Cardiac muscle cell (in vitro differentiated cells and primary cell): ENCODE data around the gene GSTP1. TPM values are rescaled to one million over a fixed set of nuclear protein-coding genes. Genes with fewer than 3 reads are reported as not detected.
"Not testable (repeated sequence)": the region's sequence is repeated elsewhere in the genome, so short reads cannot be mapped to it uniquely, and the experiment has no call there.

Experiments
- DNase-seq, 2 donors: peaks; one replicate each; pipeline versions ENCODE4 v3.0.0 to v3.0.0-alpha.2; 2010 to 2017; ENCODE audit warnings: low read depth in 1 of 2, low spot score in 1 of 2
- H3K27ac ChIP-seq: fragments of 200-600 bp; sonication (generic); 2 replicates; pipeline ENCODE4 v1.5.1; 2016
- H3K27me3 ChIP-seq: fragments of 200-600 bp; sonication (generic); 2 replicates; pipeline ENCODE4 v1.6.0; 2016; ENCODE audit warnings: control low read depth
- H3K36me3 ChIP-seq: fragments of 200-600 bp; sonication (generic); 2 replicates; pipeline ENCODE4 v1.5.1; 2016; ENCODE audit warnings: control low read depth
- H3K4me1 ChIP-seq: fragments of 200-600 bp; sonication (generic); 2 replicates; pipeline ENCODE4 v1.8.1; 2017; ENCODE audit warnings: low read depth, mild to moderate bottlenecking, mixed run types
- H3K4me3 ChIP-seq: fragments of 200-600 bp; sonication (generic); 2 replicates; pipeline ENCODE4 v1.5.1; 2016; ENCODE audit warnings: mild to moderate bottlenecking
- H3K9me3 ChIP-seq: fragments of 200-600 bp; sonication (generic); 2 replicates; pipeline ENCODE4 v1.5.1; 2017; ENCODE audit warnings: low read depth, mild to moderate bottlenecking, control low read depth
- CTCF ChIP-seq: IDR thresholded peaks from 2 replicates; pipeline ENCODE4 v1.5.1; 2012; ENCODE audit warnings: low read depth, mild to moderate bottlenecking, low read length
- polyA plus RNA-seq: library from polyadenylated mRNA; unstranded; fragments of >200 nt; fragmentation: Nextera tagmentation; extraction: Ambion mirVana; gene quantifications from 2 replicates; pipeline ENCODE4 v1.2.1, GENCODE V29; 2016
- total RNA-seq: library from RNA; depleted of rRNA; stranded (reverse); fragments of >200 nt; gene quantifications from 2 replicates; pipeline ENCODE4 v1.2.3, GENCODE V29; 2016

The GSTP1 gene
- total and polyA plus RNA-seq, 2 experiments from 2014 or later: 957 to 1,052 TPM

- H3K4me3 ChIP-seq: no peak overlapping the region
- H3K27me3 ChIP-seq: no peaks in the 10 kb centered on the region
- no peaks in the 10 kb centered on the region for H3K4me1 ChIP-seq
- H3K36me3 ChIP-seq: no peaks in the 10 kb centered on the region
- TF ChIP-seq CTCF: no peak
- H3K9me3 ChIP-seq: no peaks in the 10 kb centered on the region
- H3K27ac ChIP-seq: no peak overlapping the region
- DNase-seq: no peak
These were observed 2.3 kb downstream of the GSTP1 start for GRCh38 chr11:67585911-67586310.

GRCh38 chr11:67586568-67587250 is 3.1 kb downstream of the GSTP1 start:
- H3K9me3 ChIP-seq: no peaks in the 10 kb centered on the region

GRCh38 chr11:67588136-67588503 is 4.5 kb downstream of the GSTP1 start:
- Histone ChIP-seq H3K27ac (no peak overlapping the region), H3K36me3 (no peaks in the 10 kb centered on the region), H3K4me1 (no peaks in the 10 kb centered on the region), H3K9me3 (no peaks in the 10 kb centered on the region), H3K27me3 (no peaks in the 10 kb centered on the region), H3K4me3 (no peak overlapping the region)
- DNase-seq: no peak
- no peak for TF ChIP-seq CTCF

More at GRCh38 chr11:67586568-67587250, 3.1 kb downstream of the GSTP1 start:
- no peak overlapping the region for H3K27ac ChIP-seq
- no peak for DNase-seq
- H3K36me3 ChIP-seq: no peaks in the 10 kb centered on the region
- no peak overlapping the region for H3K4me3 ChIP-seq
- TF ChIP-seq CTCF: no peak
- H3K4me1 ChIP-seq: no peaks in the 10 kb centered on the region
- H3K27me3 ChIP-seq: no peaks in the 10 kb centered on the region

- H3K27me3 ChIP-seq, H3K27ac ChIP-seq, H3K9me3 ChIP-seq, H3K4me1 ChIP-seq, H3K4me3 ChIP-seq, H3K36me3 ChIP-seq, DNase-seq: not testable (repeated sequence)
These were observed 5.3 kb downstream of the GSTP1 start for GRCh38 chr11:67588899-67589415.

GRCh38 chr11:67592880-67593564 is 9.4 kb downstream of the GSTP1 start:
- Histone ChIP-seq H3K9me3 (no peaks in the 10 kb centered on the region), H3K27ac (no peak overlapping the region), H3K27me3 (no peaks in the 10 kb centered on the region), H3K4me1 (no peaks in the 10 kb centered on the region), H3K36me3 (no peaks in the 10 kb centered on the region), H3K4me3 (no peak overlapping the region)
- DNase-seq: no peak
- TF ChIP-seq CTCF: no peak

GRCh38 chr11:67593565-67593905 is 9.9 kb downstream of the GSTP1 start:
- DNase-seq: no peak
- Histone ChIP-seq H3K27me3 (no peaks in the 10 kb centered on the region), H3K27ac (no peak overlapping the region), H3K9me3 (no peaks in the 10 kb centered on the region), H3K4me1 (no peaks in the 10 kb centered on the region), H3K4me3 (no peak overlapping the region), H3K36me3 (no peaks in the 10 kb centered on the region)
- no peak for TF ChIP-seq CTCF
